Fibroblast of pulmonary artery (primary cell): ENCODE data around the gene FNDC4.

Experiments used
- DNase-seq: peaks from one replicate; pipeline ENCODE4 v3.0.0-alpha.2; 2010; ENCODE audit warnings: low read depth
- H3K4me3 ChIP-seq: replicated peaks from 2 replicates; pipeline ENCODE4 v1.5.1; 2011; ENCODE audit warnings: low read depth, mild to moderate bottlenecking, control low read depth, low read length, moderate library complexity
- TF ChIP-seq, protein P1 (sequence below): IDR thresholded peaks from 2 replicates; pipeline ENCODE4 v1.5.1; 2011; ENCODE audit warnings: mild to moderate bottlenecking, control low read depth, low read length, inconsistent platforms; ENCODE audit errors: missing control alignments

The FNDC4 gene

DNA sequence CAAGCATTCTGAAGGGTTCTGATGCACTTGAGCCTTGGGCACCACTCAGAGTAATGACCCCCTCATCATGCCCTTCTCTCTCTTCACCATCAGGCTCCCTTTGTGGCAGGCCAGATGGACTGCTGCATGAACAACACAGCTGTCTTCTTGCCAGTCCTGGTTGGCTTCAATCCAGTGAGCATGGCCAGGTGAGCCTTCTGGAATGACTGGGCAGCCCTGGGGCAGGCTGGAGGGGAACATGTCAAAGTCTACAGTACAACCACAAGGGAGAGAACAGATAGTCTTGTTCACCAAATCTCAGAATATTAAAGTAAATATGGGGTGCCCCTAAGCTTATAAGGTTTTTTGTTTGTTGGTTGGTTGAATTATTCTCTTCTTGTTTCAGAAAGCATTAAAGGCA, 6.0 kb upstream of the FNDC4 start:
- H3K4me3 ChIP-seq, result no peak overlapping the region
- no peak for DNase-seq
- TF ChIP-seq, protein P1, sequence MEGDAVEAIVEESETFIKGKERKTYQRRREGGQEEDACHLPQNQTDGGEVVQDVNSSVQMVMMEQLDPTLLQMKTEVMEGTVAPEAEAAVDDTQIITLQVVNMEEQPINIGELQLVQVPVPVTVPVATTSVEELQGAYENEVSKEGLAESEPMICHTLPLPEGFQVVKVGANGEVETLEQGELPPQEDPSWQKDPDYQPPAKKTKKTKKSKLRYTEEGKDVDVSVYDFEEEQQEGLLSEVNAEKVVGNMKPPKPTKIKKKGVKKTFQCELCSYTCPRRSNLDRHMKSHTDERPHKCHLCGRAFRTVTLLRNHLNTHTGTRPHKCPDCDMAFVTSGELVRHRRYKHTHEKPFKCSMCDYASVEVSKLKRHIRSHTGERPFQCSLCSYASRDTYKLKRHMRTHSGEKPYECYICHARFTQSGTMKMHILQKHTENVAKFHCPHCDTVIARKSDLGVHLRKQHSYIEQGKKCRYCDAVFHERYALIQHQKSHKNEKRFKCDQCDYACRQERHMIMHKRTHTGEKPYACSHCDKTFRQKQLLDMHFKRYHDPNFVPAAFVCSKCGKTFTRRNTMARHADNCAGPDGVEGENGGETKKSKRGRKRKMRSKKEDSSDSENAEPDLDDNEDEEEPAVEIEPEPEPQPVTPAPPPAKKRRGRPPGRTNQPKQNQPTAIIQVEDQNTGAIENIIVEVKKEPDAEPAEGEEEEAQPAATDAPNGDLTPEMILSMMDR, result no peak

- TF ChIP-seq, protein P1, result no peak
- no peak for DNase-seq
- no peak overlapping the region for H3K4me3 ChIP-seq
These were observed 4.0 kb upstream of the FNDC4 start for GRCh38 chr2:27498975-27499374.

GRCh38 chr2:27497288-27497627, 2.3 kb upstream of the FNDC4 start:
- TF ChIP-seq, protein P1, result no peak

GRCh38 chr2:27496357-27497287, 1.6 kb upstream of the FNDC4 start, which contains the start of gene GCKR:
TSS of gene GCKR (plus strand) at chr2:27496839. CDS start at chr2:27496905, 66 bp downstream.
- peak within 1 kb of the TSS; percentile 69 for H3K4me3 ChIP-seq
- peak; percentile 49 for DNase-seq
- TF ChIP-seq, protein P1, result no peak

More at GRCh38 chr2:27497288-27497627, 2.3 kb upstream of the FNDC4 start:
- H3K4me3 ChIP-seq, result no peak overlapping the region
- no peak for DNase-seq

- peak overlapping the region; percentile 69 for H3K4me3 ChIP-seq
- no peak for DNase-seq
- TF ChIP-seq, protein P1, result no peak
These were observed 898 bp upstream of the FNDC4 start for GRCh38 chr2:27495840-27496356.

- TF ChIP-seq, protein P1, result no peak
- DNase-seq, result peak; percentile 72
- H3K4me3 ChIP-seq, result peak overlapping the region; percentile 69
These were observed 586 bp downstream of the FNDC4 start for GRCh38 chr2:27494284-27494943.
